Pancreas (tissue), 10 donors: ENCODE measurements around the gene PPFIBP1. TPM values are rescaled to one million over a fixed set of nuclear protein-coding genes. Genes with fewer than 3 reads are reported as not detected.
"Not testable (repeated sequence)": the region's sequence is repeated elsewhere in the genome, so short reads cannot be mapped to it uniquely, and the experiment has no call there.

ENCODE experiments used
- ATAC-seq, 4 donors: fragments of 200-7000 bp; cut with Tn5 transposase; one replicate each; pipeline versions ENCODE4 v1.8.0 to v1.9.1; 2020; ENCODE audit warnings: mild to moderate bottlenecking in 4 of 4, moderate library complexity in 4 of 4
- DNase-seq, 6 donors: peaks; one replicate each; pipeline ENCODE4 v3.0.0-alpha.2; 2020
- FAIRE-seq: peaks from 2 replicates; lab custom pipeline; 2012; peaks lifted over from hg19 to GRCh38; lab: Jason Lieb, UNC
- H3K27ac ChIP-seq, 4 donors: fragments of 200-600 bp; sonication (generic); 1 replicate in 3 of 4; 2 replicates in 1 of 4; pipeline versions ENCODE4 v1.5.0 to v1.8.0; 2020
- H3K27me3 ChIP-seq, 4 donors: fragments of 200-600 bp; one replicate each; pipeline ENCODE4 v1.8.0; 2021
- H3K36me3 ChIP-seq, 3 donors: fragments of 200-600 bp; sonication (generic) in 1 of 3; one replicate each; pipeline versions ENCODE4 v1.5.0 to v1.8.0; 2020 to 2021
- H3K4me1 ChIP-seq, 3 donors: fragments of 200-600 bp; one replicate each; pipeline ENCODE4 v1.8.0; 2021
- H3K4me3 ChIP-seq, 4 donors: fragments of 200-600 bp; sonication (generic) in 2 of 4; one replicate each; pipeline versions ENCODE4 v1.5.0 to v1.8.0; 2020 to 2021
- H3K9me3 ChIP-seq, 4 donors: fragments of 200-600 bp; one replicate each; pipeline ENCODE4 v1.8.0; 2021
- WGBS, 2 donors: extraction: QIAGEN DNeasy Blood & Tissue Kit; methylation state at CpG; one replicate each; pipeline ENCODE4 v1.1.7; 2013; 5-methylcytosine and 5-hydroxymethylcytosine counted together
- intact Hi-C, 3 donors: fragments of 100-400 bp; cut with DNase I; formaldehyde crosslinking; loops; one replicate each; pipeline versions ENCODE4 v1.11.1 to v1.14.2; 2022
- polyA plus RNA-seq, 2 donors: library from polyadenylated mRNA; stranded (reverse); fragments of 200-250 nt; gene quantifications; one replicate each; pipeline ENCODE4 v1.2.3, GENCODE V29; 2013
- total RNA-seq, 6 donors: library from RNA; stranded (reverse); fragmentation: NEBNext Ultra II Directional in 4 of 6; extraction: Animal tissue kit (Norgen Biotek cat#: 25700) in 4 of 6; gene quantifications; one replicate each; pipeline versions ENCODE4 v1.2.1 to v1.2.4, GENCODE V29; 2021 to 2023
- TF ChIP-seq, protein P1 (sequence below), 4 donors: fragments of 200-600 bp; sonication (generic) in 3 of 4; IDR thresholded peaks; one replicate each; pipeline versions ENCODE4 v1.5.0 to v1.8.0; 2021; ENCODE audit warnings: antibody characterized with exemption in 4 of 4
- donor health status: healthy with polysubstance abuse.
- donor health status: DM: no; HTN: no; CAD: no; lungs with moderate emphysema.
- donor health status: DM: no; HTN: no; CAD: no.
- donor health status: control.
- donor health status: control.
- donor health status: Bipolar disorder and iron deficiency.
- donor health status: DM: yes; HTN: yes; CAD: no.
- donor health status: DM: no; HTN: no; CAD: no.
- donor health status: DM: no; HTN: no; CAD: no.
- donor health status: DM: yes; HTN: yes; CAD: no.

PPFIBP1 gene
- total and polyA plus RNA-seq, 8 donors = 12.1 to 50.3 (median 32.9) TPM

- ATAC-seq = no peak
- intact Hi-C loops = loop anchor here in 2 of 3 donors (5.0 to 10.0 kb wide), 4 partner anchors 81 to 1141 kb away; no protein-coding TSS in a partner anchor
- Histone ChIP-seq H3K4me3 (no peak overlapping the region), H3K36me3 (peaks cover 0 to 24% (median 0%) of the 10 kb centered on the region in 3 donors), H3K27ac (no peak overlapping the region), H3K9me3 (no peaks in the 10 kb centered on the region), H3K4me1 (no peaks in the 10 kb centered on the region), H3K27me3 (no peaks in the 10 kb centered on the region)
- no peak for FAIRE-seq
- TF ChIP-seq, protein P1, sequence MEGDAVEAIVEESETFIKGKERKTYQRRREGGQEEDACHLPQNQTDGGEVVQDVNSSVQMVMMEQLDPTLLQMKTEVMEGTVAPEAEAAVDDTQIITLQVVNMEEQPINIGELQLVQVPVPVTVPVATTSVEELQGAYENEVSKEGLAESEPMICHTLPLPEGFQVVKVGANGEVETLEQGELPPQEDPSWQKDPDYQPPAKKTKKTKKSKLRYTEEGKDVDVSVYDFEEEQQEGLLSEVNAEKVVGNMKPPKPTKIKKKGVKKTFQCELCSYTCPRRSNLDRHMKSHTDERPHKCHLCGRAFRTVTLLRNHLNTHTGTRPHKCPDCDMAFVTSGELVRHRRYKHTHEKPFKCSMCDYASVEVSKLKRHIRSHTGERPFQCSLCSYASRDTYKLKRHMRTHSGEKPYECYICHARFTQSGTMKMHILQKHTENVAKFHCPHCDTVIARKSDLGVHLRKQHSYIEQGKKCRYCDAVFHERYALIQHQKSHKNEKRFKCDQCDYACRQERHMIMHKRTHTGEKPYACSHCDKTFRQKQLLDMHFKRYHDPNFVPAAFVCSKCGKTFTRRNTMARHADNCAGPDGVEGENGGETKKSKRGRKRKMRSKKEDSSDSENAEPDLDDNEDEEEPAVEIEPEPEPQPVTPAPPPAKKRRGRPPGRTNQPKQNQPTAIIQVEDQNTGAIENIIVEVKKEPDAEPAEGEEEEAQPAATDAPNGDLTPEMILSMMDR (IDR thresholded peaks at IDR 0.05) = no peak
- DNase-seq = no peak
- WGBS, 2 donors = 76 to 88% methylated on average over 1 of the region's 1 CpG
Observed at GRCh38 chr12:27733791-27734190, 209.8 kb downstream of the PPFIBP1 start.

GRCh38 chr12:27734321-27734720 is 210.3 kb downstream of the PPFIBP1 start:
- FAIRE-seq, H3K4me3 ChIP-seq: not testable (repeated sequence)
- intact Hi-C loops = loop anchor here in 2 of 3 donors (5.0 to 10.0 kb wide), 4 partner anchors 80 to 1140 kb away; no protein-coding TSS in a partner anchor

DNA sequence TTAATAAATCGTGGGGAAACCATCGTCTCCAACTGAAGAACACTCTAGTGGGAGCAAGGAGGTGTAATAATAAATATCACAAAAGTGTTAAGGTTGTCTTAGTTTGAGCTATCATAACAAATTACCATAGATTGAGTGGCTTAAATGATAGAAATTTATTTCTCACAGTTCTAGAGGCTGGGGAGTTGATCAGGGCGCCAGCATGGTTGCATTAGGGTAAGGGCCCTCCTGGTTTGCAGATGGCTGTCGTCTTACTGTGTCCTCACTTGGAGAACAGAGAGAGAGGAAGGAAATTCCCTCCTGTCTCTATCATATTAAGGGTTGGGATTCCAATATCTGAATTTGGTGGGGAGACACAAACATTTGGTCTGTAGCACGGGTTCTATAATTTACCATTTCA is 219.6 kb downstream of the PPFIBP1 start:
- TF ChIP-seq, protein P1 (IDR thresholded peaks at IDR 0.05) = no peak
- ATAC-seq (no peak), FAIRE-seq (no peak), DNase-seq (no peak)
- Histone ChIP-seq H3K27ac (no peak overlapping the region), H3K36me3 (no peaks in the 10 kb centered on the region), H3K4me1 (peaks cover 0 to 12% (median 0%) of the 10 kb centered on the region in 3 donors), H3K27me3 (no peaks in the 10 kb centered on the region), H3K9me3 (no peaks in the 10 kb centered on the region), H3K4me3 (no peak overlapping the region)
- intact Hi-C loops = loop anchor here in 1 of 3 donors (10.0 kb wide), 1 partner anchor 81 kb away; no protein-coding TSS in a partner anchor
- 96 to 97% methylated on average over 5 of the region's 5 CpGs for WGBS, 2 donors

More at GRCh38 chr12:27734321-27734720, 210.3 kb downstream of the PPFIBP1 start:
- not testable (repeated sequence) for H3K27me3 ChIP-seq, H3K9me3 ChIP-seq, ATAC-seq, DNase-seq, H3K4me1 ChIP-seq, H3K27ac ChIP-seq
- peaks cover 0 to 24% (median 0%) of the 10 kb centered on the region in 3 donors for H3K36me3 ChIP-seq
- 90 to 95% methylated on average over 9 of the region's 9 CpGs for WGBS, 2 donors

Other genes with a start within 250 kb of the PPFIBP1 start
- gene BMAL2, start 191.4 kb upstream of the PPFIBP1 start, total RNA-seq = 1 to 10 TPM in 5 of 6 donors, under 1 TPM in 1; 0.94 to 9.5 (median 3.4) TPM
- gene BMAL2, start 191.4 kb upstream of the PPFIBP1 start, polyA plus RNA-seq = 1 to 10 TPM in 1 of 2 donors, under 1 TPM in 1; 0.61 to 2.0 TPM
- under 1 TPM in 3 of 6 donors, not detected in 3; 0.28 to 0.50 (median 0.35) TPM for gene SMCO2, start 77.5 kb upstream of the PPFIBP1 start, total RNA-seq
- gene SMCO2, start 77.5 kb upstream of the PPFIBP1 start, polyA plus RNA-seq = not detected
- gene REP15, start 172.2 kb downstream of the PPFIBP1 start, total RNA-seq = 1 to 10 TPM in 1 of 6 donors, under 1 TPM in 4, not detected in 1; 0.39 to 1.5 (median 0.51) TPM
- gene REP15, start 172.2 kb downstream of the PPFIBP1 start, polyA plus RNA-seq = 1 to 10 TPM in 1 of 2 donors, under 1 TPM in 1; 0.80 to 1.1 TPM
- gene MRPS35, start 186.6 kb downstream of the PPFIBP1 start, total RNA-seq = 10 to 100 TPM in 4 of 6 donors, 1 to 10 TPM in 2; 8.2 to 21.4 (median 14.9) TPM
- 10 to 100 TPM in 1 of 2 donors, 1 to 10 TPM in 1; 9.3 to 20.0 TPM for gene MRPS35, start 186.6 kb downstream of the PPFIBP1 start, polyA plus RNA-seq